ENCODE data around the gene RABGEF1. TPM values are rescaled to one million over a fixed set of nuclear protein-coding genes. Genes with fewer than 3 reads are reported as not detected.
"Not testable (repeated sequence)": the region's sequence is repeated elsewhere in the genome, so short reads cannot be mapped to it uniquely, and the experiment has no call there.

The RABGEF1 gene
- total and polyA plus RNA-seq, 9 of the 15 experiments (the other 6 are each of a cell fraction or from before 2014, with no cell fraction given), result 7.0 to 29.3 (median 20.5) TPM

DNA sequence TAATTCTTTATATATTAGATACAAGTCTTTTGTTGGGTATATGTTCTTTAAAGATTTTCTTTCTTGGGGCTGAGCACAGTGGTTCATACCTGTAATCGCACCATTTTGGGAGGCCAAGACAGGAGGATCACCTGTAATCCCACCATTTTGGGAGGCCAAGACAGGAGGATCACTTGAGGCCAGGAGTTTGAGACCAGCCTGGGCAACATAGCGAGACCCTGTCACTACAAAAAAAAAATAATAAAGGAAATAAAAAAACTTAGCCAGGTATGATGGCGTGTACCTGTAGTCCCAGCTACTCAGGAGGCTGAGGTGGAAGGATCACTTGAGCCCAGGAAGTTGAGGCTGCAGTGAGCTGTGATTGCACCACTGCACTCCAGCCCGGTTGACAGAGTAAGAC lies 29.8 kb upstream of the RABGEF1 start:
- H3K9me1 ChIP-seq (ENCODE audit: control insufficient read depth, insufficient read depth, low read length); H3K27ac ChIP-seq (ENCODE audit: extremely low read depth, low read depth, low read length); CTCF ChIA-PET (ENCODE audit: low intra/inter-chr PET ratio); in situ Hi-C loops (cut with MboI); H3K9ac ChIP-seq (ENCODE audit: insufficient read depth in 1 of 2, low read depth in 2 of 2, low read length in 2 of 2); H3K4me1 ChIP-seq (replicated peaks in 1 of 2; ENCODE audit: control insufficient read depth in 2 of 2, insufficient read depth in 2 of 2, low read length in 2 of 2); BruUV-seq (replicated peaks); H3K36me3 ChIP-seq (ENCODE audit: control insufficient read depth, insufficient read depth, low read length); ATAC-seq; H3K4me3 ChIP-seq; H3K27me3 ChIP-seq (ENCODE audit: control insufficient read depth in 2 of 2, insufficient read depth in 2 of 2, low read length in 2 of 2); H3K9me3 ChIP-seq (replicated peaks; ENCODE audit: control insufficient read depth, insufficient read depth, low read depth, low read length); H3K79me2 ChIP-seq (ENCODE audit: control insufficient read depth, insufficient read depth, low read length); H4K20me1 ChIP-seq (replicated peaks; ENCODE audit: control insufficient read depth, insufficient read depth, low read length); DNase-seq (ENCODE audit: extremely low read depth in 1 of 4, low spot score in 3 of 4); H2AFZ ChIP-seq (ENCODE audit: low read depth, low read length); intact Hi-C loops (cut with micrococcal nuclease); H3K4me2 ChIP-seq (ENCODE audit: insufficient read depth, low read length); FAIRE-seq: not testable (repeated sequence)
- WGBS (ENCODE audit: insufficient coverage, low coverage, missing lambda C conversion rate), result 39% methylated on average over 4 of the region's 4 CpGs
- TF ChIP-seq RBM25 (IDR thresholded peaks at IDR 0.05; ENCODE audit: low read depth, low read length, severe bottlenecking), result peak; percentile 52
- TF ChIP-seq ZNF121 (CRISPR knock-in tag; conservative IDR thresholded peaks at IDR 0.05), result peak; percentile 52
- POLR2A ChIA-PET, result interaction anchor here (0.6 kb wide), 1 partner anchor 54 kb away, joined by 4 read pairs; no protein-coding TSS in a partner anchor

DNA sequence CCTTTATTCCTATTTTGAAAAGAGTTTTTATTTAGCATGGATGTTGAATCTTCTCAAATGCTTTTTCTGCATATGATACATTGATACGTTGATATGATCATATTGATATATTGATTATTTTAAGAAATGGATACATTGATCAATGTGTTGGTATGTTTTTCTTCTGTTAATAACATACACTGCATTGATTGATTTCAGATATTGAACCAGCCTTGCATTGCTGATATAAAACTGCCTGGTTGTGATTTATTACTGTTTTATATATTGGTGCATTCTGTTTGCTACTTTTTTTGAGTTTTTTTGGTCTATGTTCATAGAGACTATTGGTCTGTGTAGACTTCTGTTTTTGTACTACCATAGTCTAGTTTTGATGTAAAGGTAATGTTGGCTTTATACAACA lies 26.8 kb upstream of the RABGEF1 start:
- H4K20me1 ChIP-seq (replicated peaks; ENCODE audit: control insufficient read depth, insufficient read depth, low read length), result no peaks in the 10 kb centered on the region
- ChIA-PET CTCF (ENCODE audit: low intra/inter-chr PET ratio) (no interaction called here), POLR2A (no interaction called here)
- no peak for DNase-seq (ENCODE audit: extremely low read depth in 1 of 4, low spot score in 3 of 4)
- no peak overlapping the region for H3K4me2 ChIP-seq (ENCODE audit: insufficient read depth, low read length)
- in situ Hi-C loops (cut with MboI), result no loop called here
- intact Hi-C loops (cut with micrococcal nuclease), result no loop called here
- FAIRE-seq, result no peak
- H3K79me2 ChIP-seq (ENCODE audit: control insufficient read depth, insufficient read depth, low read length), result no peaks in the 10 kb centered on the region
- no peaks in the 10 kb centered on the region for H3K4me1 ChIP-seq (replicated peaks in 1 of 2; ENCODE audit: control insufficient read depth in 2 of 2, insufficient read depth in 2 of 2, low read length in 2 of 2)
- WGBS (ENCODE audit: insufficient coverage, low coverage, missing lambda C conversion rate), result 57% methylated on average over 1 of the region's 1 CpG
- H3K9ac ChIP-seq (ENCODE audit: insufficient read depth in 1 of 2, low read depth in 2 of 2, low read length in 2 of 2), result no peak overlapping the region
- no peaks in the 10 kb centered on the region for H3K36me3 ChIP-seq (ENCODE audit: control insufficient read depth, insufficient read depth, low read length)
- H2AFZ ChIP-seq (ENCODE audit: low read depth, low read length), result no peak overlapping the region
- no peak overlapping the region for H3K4me3 ChIP-seq
- H3K9me1 ChIP-seq (ENCODE audit: control insufficient read depth, insufficient read depth, low read length), result no peaks in the 10 kb centered on the region
- H3K27me3 ChIP-seq (ENCODE audit: control insufficient read depth in 2 of 2, insufficient read depth in 2 of 2, low read length in 2 of 2), result no peaks in the 10 kb centered on the region
- no peak for ATAC-seq
- BruUV-seq (replicated peaks), result no TSS peak
- peaks cover 4% of the 10 kb centered on the region for H3K9me3 ChIP-seq (replicated peaks; ENCODE audit: control insufficient read depth, insufficient read depth, low read depth, low read length)
- H3K27ac ChIP-seq (ENCODE audit: extremely low read depth, low read depth, low read length), result no peak overlapping the region
- TF ChIP-seq LARP7 (IDR thresholded peaks at IDR 0.05) (no peak), ZNF354B (CRISPR knock-in tag; IDR thresholded peaks at IDR 0.05) (no peak), PCBP2 (IDR thresholded peaks at IDR 0.05; ENCODE audit: low read depth, low read length, poor library complexity, severe bottlenecking) (no peak), KDM1A (IDR thresholded peaks at IDR 0.05) (0 out of 4 replicates have a peak, but pooled peaks of 1 of the 2 experiments have one; percentile 26), HDAC2 (IDR thresholded peaks at IDR 0.05) (no peak), ZNF324 (CRISPR knock-in tag; IDR thresholded peaks at IDR 0.05) (peak; percentile 97), CBX3 (IDR thresholded peaks at IDR 0.05; ENCODE audit: borderline replicate concordance in 1 of 2, low read length in 2 of 2) (peak in 1 of 2 experiments; percentile 86; a peak in 2 of 3 replicates), SREBF2 (CRISPR knock-in tag; IDR thresholded peaks at IDR 0.05) (no peak)
- TF ChIP-seq, protein P1, sequence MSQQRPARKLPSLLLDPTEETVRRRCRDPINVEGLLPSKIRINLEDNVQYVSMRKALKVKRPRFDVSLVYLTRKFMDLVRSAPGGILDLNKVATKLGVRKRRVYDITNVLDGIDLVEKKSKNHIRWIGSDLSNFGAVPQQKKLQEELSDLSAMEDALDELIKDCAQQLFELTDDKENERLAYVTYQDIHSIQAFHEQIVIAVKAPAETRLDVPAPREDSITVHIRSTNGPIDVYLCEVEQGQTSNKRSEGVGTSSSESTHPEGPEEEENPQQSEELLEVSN (IDR thresholded peaks at IDR 0.05; ENCODE audit: borderline replicate concordance in 1 of 2, extremely low read depth in 1 of 2, insufficient read depth in 1 of 2, insufficient read length in 1 of 2, low read depth in 1 of 2, low read length in 1 of 2, poor library complexity in 1 of 2, severe bottlenecking in 1 of 2), result no peak
- TF ChIP-seq, protein P2, sequence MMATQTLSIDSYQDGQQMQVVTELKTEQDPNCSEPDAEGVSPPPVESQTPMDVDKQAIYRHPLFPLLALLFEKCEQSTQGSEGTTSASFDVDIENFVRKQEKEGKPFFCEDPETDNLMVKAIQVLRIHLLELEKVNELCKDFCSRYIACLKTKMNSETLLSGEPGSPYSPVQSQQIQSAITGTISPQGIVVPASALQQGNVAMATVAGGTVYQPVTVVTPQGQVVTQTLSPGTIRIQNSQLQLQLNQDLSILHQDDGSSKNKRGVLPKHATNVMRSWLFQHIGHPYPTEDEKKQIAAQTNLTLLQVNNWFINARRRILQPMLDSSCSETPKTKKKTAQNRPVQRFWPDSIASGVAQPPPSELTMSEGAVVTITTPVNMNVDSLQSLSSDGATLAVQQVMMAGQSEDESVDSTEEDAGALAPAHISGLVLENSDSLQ (IDR thresholded peaks at IDR 0.05), result 0 out of 2 replicates have a peak, but pooled peaks have one; percentile 9
